K562 (cell line): ENCODE measurements around the gene IP6K2.

Experiments used
- MXI1 ChIP-seq: IDR thresholded peaks from 2 replicates; pipeline ENCODE4 v1.6.1; 2011; ENCODE audit warnings: low read depth, mild to moderate bottlenecking, improper control_type of control experiment, low read length
- SMARCA4 ChIP-seq: fragments of 450-650 bp; IDR thresholded peaks from 2 replicates; pipeline ENCODE4 v1.6.1; 2016
- TF ChIP-seq, protein P1 (sequence below): sonication (generic); formaldehyde crosslinking; IDR thresholded peaks from 2 replicates; pipeline ENCODE4 v1.8.0; 2022; ENCODE audit warnings: missing genetic modification reagents, mild to moderate bottlenecking, borderline replicate concordance

- no peak for TF ChIP-seq SMARCA4
- TF ChIP-seq, protein P1, sequence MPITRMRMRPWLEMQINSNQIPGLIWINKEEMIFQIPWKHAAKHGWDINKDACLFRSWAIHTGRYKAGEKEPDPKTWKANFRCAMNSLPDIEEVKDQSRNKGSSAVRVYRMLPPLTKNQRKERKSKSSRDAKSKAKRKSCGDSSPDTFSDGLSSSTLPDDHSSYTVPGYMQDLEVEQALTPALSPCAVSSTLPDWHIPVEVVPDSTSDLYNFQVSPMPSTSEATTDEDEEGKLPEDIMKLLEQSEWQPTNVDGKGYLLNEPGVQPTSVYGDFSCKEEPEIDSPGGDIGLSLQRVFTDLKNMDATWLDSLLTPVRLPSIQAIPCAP, result no peak
- TF ChIP-seq MXI1, result no peak
Observed at GRCh38 chr3:48707157-48707556, 9.9 kb downstream of the IP6K2 start.
